Hematopoietic multipotent progenitor cell (in vitro differentiated cells): ENCODE data around the gene PAQR5. TPM values are rescaled to one million over a fixed set of nuclear protein-coding genes. Genes with fewer than 3 reads are reported as not detected.
"Not testable (repeated sequence)": the region's sequence is repeated elsewhere in the genome, so short reads cannot be mapped to it uniquely, and the experiment has no call there.

ENCODE experiments used
- DNase-seq, 3 donors: peaks; one replicate each; pipeline ENCODE4 v3.0.0-alpha.2; 2011 to 2015; ENCODE audit warnings: low read depth in 2 of 3, low spot score in 2 of 3
- total RNA-seq: library from RNA; depleted of rRNA; stranded (reverse); fragments of >200 nt; gene quantifications from one replicate; pipeline ENCODE4 v1.2.3, GENCODE V29; 2012

PAQR5 gene
- total RNA-seq, 1 donor, result 0.27 TPM

GRCh38 chr15:69314736-69315135 lies 16.0 kb downstream of the PAQR5 start:
- DNase-seq, result no peak

DNA sequence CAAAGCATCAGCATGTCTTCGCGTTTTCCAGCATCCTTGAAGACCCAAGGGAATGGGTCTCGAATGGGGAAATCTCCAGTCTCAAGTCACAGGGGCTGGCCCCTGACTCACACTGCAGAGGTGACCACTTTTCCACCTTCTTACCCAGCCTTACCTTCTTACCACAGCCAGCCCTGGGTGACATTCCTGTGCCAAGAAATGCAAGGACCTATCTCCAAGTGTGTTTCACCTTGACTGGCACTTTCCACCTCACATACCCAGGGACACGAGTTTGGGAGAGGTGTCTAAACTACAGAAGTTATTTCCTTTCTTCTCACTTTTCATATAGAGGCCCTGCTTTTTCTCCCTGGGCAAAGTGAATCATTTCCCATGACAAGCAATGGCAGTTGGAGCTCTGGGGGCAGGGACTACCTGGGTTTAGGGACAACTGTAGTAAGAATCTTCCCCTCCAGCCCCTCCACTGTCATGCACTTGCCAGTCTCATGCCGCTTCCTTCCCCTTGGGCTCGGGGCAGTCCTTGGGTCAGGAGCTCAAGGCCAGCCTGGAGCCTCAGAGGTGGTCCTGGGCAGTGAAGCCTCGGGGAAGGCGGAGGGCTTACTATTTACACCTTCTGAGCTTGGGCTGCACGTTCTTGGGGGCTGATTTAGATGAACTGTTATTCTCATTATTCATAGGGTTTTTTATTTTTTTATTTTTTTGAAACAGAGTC lies 16.8 kb downstream of the PAQR5 start:
- no peak for DNase-seq

DNA sequence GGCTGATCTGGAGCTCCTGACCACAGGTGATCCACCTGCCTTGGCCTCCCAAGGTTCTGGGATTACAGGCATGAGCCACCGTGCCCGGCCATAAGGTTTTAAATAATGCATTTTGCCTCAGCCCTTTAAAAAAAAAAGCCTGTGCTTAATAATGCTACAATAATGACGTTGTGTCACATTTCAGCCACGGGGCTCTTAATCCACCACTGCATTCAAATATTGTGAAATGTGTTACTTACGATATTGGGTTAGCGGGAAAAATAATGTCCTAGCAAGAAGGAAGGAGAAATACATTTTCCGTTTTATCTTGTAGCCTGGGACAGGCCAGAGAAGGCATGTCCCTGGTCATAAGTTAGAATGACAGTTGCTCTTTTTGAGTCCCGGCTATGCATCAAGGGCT lies 17.6 kb downstream of the PAQR5 start:
- DNase-seq, result no peak

GRCh38 chr15:69317392-69317841 lies 18.7 kb downstream of the PAQR5 start:
- DNase-seq, result no peak

DNA sequence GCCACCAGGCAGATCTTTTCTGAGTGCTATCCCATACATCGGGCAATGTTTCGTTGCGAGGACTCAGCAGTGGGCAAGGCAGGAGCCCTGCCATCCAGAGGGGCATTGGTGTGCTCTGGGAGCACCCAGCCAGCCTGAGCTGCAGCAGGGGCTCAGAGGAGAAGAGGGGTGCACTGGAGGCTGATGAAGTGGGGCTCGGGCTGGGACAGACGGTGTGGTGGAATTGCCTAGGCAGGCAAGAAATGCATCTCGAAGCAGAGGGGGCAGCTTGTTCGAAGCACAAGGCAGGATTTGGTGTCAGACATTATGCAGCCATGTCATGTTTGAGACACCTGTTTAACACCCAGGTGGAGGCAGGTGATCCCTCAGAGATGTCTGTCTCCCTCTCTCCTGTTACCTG lies 19.3 kb downstream of the PAQR5 start:
- DNase-seq, result no peak

GRCh38 chr15:69319384-69320375 lies 21.0 kb downstream of the PAQR5 start:
- peak in 1 of 3 donors; percentile 28 for DNase-seq

- DNase-seq, result no peak
Observed at GRCh38 chr15:69320977-69321554, 22.4 kb downstream of the PAQR5 start.

DNA sequence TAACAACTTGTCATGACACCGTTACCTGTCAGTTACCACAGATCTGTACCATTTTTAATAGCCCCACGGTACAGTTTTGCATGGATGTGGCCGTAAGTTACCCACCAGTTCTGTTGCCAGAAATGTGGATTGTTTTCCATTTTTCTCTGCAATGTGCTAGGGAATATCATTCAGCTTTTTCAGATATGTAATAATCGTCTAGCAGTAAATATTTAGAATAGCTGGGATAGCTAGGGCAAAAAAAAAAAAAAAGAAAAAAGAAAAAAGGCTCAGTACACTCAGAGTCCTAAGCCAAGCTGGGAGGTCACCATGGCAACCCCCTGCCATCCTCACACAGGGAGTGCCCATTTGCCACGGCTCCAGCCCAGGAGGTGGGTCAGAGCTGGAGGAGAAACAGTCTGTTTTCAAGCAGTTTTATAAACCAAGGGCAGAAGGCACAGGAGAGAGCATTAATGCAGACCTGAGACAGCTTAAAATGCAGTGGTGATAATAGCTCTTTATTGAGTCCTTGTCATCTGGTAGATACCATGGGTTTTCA lies 25.2 kb downstream of the PAQR5 start:
- no peak for DNase-seq

DNA sequence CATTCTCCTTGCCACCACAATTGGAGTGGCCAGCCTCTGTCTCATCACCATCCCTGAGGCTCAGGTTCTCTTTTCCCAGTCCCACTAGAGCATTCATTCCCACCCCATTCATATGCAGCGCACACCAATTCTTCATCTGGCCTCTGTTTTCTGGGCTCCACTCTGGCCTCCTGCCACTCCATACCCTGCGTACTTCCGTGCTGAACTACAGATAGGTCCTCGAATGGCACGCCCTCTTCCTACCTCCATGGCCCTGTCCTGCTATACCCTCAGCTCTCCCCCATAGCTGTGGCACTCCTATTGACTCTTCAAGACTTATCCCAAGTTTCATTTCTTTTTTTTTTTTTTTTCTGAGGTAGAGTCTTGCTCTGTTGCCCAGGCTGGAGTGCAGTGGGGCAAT lies 25.9 kb downstream of the PAQR5 start:
- no peak for DNase-seq

GRCh38 chr15:69325456-69325971 lies 26.8 kb downstream of the PAQR5 start:
- DNase-seq, result no peak

DNA sequence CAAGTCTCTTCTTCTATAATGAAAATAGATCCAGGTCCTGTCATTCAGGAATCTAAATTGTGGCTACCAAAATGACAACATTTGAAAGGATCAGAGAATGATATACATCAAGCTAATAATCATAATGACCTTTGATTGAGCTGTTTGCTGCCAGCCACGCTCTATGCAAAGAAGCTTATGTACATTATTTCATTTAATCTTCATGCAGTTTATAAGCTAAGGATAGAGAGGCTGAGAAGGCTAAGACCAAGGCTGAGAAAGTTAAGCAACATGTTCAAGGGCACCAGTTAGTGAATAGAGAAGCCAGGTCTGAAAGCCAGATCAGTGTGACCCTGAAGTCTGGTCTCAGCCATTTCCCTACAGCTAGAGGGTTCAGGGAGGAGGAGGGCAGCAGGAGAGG lies 29.4 kb downstream of the PAQR5 start:
- DNase-seq, result no peak

GRCh38 chr15:69328739-69329138 lies 30.0 kb downstream of the PAQR5 start:
- no peak for DNase-seq

DNA sequence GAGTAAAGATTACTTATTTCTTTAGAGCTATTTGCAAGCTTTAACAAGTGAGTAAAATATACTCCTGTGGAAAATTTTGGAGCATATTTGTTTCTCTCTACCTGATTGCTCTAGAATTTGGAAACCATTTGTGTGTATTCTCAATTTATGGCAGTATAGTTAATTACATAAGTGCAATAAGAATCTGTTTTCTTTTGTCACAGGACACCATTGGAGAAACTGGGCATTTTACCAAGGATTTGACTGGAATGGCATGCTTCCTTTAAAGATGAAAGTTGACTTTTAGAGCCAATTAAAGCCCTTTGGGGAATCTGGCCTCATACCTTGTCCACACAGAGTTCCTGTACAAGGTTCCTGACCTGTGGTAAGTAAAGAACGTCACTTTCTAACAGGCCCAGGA lies 38.4 kb downstream of the PAQR5 start:
- DNase-seq, result no peak

DNA sequence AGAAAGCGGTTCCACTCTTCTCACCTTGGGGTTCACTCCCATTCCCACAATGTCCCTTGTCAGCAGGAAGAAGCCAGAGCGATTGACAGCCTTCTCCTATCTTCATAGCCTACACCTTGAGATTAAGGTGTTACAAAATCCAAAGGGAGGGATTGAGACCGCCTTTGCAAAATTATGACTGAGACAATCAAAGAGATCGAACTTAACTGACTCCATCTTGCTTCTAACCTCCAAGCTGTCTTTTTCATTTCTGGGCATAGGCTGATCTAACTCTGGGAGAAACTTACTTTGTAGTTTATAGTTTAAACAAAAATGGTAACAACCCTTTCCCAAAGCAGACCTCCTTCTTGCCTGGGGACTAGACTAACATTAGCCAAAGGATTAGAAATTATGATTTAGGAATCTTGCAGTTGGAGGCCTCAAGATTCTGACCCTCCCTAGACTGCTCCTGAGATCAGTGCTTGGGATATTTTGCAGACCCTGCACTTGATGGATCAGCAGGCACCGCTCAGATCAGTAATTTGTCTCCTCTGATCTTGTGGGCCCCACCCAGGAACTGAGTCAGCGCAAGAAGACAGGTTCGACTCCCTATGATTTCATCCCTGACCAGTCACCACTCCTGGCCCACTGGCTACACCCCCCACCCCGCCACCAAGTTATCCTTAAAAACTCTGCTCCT lies 40.0 kb downstream of the PAQR5 start:
- DNase-seq, result no peak

- not testable (repeated sequence) for DNase-seq
Observed at GRCh38 chr15:69339214-69339543, 40.5 kb downstream of the PAQR5 start.

DNA sequence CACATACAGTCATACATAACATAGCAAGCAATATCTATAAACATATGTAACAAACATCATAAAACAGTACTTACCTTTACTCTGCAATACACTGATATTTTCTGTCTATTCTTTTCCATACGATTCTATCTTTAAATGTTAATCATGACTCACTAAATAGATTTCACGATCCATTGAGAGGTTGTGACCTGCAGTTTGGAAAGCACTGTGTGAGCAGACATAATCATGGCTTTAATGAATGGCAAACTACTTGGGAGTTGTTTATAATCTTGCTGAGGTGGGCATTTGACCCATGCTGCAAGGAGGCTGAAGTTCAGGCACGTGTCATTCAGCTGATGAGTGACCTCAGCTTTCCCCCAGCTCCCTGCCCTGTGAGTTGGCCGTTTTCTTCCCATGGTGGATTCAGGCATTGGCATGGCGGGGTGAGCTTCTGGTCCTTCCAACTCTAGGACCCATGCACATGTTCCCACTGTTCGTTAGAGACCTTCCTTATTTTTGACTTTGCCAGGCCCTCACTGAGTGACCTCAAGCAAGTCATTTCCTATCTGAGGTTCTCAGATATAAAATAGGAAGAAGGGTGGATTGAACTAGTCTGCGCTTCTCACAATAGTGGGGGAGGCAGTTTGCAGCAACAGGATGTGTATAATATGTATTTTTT lies 41.7 kb downstream of the PAQR5 start:
- DNase-seq, result peak in 2 of 3 donors; percentile 54 to 70

GRCh38 chr15:69341356-69341755 lies 42.6 kb downstream of the PAQR5 start:
- no peak for DNase-seq

DNA sequence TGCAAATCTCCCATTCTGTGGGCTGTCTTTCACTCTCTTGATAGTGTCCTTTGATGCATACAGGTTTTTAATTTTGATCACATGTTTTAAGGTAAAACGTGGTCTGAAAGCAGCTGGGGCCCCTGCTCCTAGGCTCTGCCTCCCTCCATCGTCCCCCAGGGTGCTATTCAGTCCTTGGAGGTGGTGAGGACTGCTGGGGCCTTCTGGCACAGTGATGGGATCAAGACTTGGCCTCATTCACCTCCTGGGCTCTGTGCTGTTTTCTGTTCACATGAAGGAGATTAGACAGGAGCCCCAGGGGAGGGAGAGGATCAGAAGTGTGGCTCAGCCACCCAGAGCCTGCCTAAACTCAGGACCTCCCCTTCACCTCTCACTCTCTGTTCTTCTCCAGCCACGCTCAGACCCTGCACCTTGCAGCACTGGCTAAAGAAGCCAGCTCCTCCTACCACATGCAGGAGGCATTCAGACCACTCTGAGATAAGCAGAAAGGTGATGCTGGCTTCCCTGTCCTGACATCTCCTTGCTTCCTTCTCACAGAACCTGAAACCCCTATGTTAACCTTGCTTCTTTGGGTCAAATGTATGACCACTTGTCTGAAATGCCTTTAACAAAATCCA lies 43.9 kb downstream of the PAQR5 start:
- no peak for DNase-seq

DNA sequence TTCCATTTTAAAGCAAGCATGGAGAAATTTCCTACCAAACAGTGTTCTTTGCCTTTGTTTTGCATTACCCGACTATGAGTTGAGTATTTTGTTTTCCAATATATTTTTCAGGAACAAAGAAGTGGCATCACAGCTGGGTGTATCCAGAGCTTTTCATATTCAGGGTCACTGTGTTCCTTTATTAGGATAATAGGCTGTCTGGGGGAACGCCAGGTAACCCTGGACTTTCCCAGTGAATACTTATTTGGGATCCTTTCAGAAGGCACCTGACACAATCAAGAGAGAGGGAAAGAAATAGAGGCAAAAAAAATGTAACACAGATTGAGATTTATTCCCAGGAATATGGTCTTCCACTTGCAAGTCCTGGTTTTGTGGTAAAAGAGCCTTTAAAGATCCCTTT lies 44.4 kb downstream of the PAQR5 start:
- DNase-seq, result no peak
